Measurements from ENCODE around the gene EIF2A.
"Not testable (repeated sequence)": the region's sequence is repeated elsewhere in the genome, so short reads cannot be mapped to it uniquely, and the experiment has no call there.

EIF2A gene

DNA sequence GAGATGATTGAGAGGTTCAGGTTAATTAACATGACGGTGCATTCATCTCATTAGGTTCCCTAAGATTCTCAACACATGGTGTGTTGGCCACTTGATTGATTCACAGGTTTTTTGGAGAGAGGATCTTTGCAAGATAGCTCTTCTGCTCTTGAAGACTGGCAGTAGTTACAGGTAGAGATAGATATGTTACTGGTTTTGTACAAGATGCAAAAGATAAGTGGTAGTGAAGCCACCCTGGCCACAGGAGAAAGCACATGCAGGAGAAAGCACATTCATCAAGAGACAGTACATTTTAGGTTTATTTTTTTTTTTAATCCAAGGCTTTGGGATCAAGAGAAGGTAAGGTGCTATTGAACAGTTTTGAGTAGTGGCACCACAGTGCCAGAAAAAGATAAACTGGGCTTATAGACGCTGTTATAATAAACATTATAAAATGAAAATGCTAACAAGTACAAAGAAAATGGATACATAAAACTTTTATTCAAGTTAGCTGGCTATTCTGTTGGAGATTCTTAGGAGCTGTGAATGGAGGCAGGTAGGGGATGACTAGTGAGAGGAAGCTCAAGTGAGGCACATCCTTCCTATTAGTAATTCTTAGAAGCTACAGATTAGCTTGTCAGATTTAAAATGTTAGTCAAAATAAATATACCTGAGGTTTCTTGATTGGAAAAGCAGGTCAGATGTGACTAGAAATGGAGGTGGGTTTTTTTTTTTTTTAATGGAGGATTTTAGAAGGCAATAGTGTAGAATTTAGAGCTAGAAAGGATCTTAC, 67.3 kb downstream of the EIF2A start:
- intact Hi-C loops (cut with DNase I) = no loop called here
- DNase-seq = no peak

DNA sequence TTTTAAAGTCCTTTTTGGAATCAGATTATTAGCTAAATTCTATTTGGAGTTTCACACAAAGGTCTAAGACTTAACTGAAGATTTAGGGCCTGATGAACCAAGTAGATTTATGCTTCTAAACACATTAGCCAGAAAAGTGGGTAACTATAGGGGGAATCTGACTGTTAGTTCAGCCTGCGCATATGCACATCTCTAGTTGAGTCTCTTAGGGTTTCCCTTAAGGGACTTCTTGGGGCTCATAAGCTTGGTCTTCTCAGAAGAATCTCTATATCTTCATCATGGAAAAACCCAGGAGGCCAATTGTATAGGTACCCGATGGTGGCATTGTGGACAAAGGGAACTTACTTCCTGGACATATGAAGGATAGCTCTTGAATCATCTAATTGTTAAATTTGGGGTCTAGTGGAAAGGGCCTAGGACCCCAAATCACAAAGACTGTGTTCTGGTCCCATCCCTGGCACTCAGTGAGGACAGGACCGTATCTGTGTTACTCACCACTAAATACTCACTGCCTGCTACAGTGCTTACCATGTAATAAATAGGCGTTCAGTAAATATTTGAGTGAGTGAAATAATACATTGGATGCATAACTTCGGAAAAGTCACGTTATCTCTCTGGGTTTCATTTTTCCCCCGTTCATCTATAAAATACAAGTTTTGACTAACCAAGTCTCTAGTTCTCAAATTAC, 73.6 kb downstream of the EIF2A start:
- intact Hi-C loops (cut with DNase I) = no loop called here
- no peak for DNase-seq

DNA sequence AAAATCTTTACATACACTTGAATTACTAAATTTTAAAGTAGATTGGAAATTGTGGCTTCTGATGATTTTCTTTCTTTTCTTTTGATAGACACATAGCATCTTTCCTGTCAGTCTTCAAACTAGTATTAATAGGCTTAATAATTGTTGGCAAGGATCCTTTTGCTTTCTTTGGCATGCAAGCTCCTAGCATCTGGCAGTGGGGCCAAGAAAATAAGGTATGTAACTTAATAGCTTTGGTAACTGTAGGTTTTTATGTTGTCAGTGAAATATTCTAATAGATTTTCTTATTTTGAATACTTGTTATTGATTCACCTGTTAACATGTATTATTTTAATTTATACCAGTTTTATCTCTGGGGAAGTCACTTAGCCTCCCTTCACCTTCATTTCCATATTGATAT, 76.4 kb downstream of the EIF2A start:
- DNase-seq; intact Hi-C loops (cut with DNase I): not testable (repeated sequence)

DNA sequence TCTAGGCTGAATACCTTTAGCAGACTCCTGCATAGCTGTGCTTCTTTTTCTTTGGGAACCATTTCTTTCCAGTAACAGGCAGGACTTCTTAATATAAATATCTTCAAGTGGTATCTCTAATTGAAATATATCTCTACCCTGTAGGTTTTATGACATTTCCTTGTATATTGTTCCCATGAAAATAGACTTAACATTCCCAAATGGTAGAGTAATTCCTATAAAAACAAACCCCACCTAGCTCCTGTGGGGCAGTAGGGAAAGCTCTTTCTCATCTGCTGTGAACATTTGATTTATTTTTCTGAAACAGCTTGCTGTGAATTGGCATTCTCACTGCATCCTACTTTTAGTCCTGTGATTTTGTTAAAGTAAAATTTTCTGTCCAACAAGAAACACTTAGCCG, 77.4 kb downstream of the EIF2A start:
- no peak for DNase-seq
- intact Hi-C loops (cut with DNase I) = no loop called here

DNA sequence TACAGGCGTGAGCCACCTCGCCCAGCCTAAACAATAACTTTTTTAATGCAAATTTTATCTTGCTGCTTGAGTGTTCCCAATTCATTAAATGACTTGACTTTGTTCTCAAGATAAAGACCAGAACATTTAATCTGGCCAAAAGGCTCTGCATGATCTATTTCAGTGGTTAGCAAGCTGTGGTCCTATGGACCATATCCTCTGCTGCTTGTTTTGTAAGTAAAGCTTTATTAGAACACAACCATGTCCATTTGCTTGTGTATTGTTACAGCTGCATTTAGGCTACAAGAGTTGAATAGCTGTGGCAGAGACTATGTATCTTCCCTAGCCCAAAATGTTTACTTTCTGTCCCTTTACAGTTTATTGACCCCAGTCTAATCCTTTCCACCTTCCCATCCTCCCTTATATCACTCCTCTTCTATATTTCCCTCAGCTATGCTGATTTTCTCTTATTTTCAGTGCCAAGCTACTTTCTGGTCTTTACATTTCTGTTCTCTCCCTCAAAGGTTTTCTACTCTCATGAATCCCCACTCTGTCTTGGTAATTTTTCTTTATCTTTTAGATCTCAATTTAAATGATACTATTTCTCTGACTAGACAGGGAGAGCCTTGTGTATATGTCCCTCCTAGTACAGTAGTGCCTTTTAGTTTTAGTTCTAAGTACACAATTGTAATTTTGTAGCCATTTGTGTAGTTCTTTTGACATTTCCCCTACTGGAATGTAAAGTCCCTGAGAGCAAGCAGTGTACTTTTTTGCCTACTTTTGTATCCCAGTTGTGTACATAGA, 79.8 kb downstream of the EIF2A start:
- DNase-seq = no peak
- intact Hi-C loops (cut with DNase I) = no loop called here

DNA sequence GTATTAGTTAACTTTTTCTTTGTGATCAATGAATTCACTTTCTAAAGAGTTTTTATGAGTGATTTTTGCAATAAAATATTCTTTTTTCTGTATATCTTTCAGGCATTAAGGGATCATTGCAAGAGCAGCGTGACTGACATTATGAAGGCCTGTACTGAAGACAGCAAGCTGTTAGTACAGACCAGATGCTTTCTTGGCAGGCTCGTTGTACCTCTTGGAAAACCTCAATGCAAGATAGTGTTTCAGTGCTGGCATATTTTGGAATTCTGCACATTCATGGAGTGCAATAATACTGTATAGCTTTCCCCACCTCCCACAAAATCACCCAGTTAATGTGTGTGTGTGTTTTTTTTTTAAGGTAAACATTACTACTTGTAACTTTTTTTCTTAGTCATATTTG, 81.0 kb downstream of the EIF2A start:
- DNase-seq = no peak
- intact Hi-C loops (cut with DNase I) = no loop called here

DNA sequence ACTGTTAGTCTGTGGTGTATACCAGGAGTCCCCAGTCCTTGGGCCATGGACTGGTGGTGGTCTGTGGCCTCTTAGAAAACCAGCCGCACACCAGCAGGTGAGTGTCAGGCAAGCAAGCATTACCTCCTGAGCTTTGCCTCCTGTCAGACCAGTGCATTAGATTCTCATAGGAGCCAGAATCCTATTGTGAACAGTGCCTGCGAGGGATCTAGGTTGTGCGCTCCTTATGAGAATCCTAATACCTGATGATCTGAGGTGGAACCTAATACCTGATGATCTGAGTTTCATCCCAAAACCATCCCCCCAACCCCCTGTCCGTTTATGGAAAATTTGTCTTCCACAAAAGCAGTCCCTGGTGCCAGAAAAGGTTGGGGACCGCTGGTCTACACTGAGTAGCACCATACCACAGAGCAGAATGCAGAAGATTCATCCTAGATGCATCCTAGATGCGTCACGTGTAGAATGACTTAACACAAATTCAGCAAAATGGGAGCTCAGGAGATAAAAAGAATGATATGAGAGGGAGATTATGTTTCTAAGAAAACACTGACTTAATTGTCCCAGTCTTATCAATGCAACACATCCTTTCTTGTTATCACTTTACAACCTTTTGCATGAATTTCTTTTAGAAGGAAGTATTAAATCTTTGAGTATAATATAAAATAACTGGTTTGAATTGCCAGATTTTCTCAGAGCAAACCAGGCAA, 85.1 kb downstream of the EIF2A start:
- intact Hi-C loops (cut with DNase I) = no loop called here
- no peak for DNase-seq

DNA sequence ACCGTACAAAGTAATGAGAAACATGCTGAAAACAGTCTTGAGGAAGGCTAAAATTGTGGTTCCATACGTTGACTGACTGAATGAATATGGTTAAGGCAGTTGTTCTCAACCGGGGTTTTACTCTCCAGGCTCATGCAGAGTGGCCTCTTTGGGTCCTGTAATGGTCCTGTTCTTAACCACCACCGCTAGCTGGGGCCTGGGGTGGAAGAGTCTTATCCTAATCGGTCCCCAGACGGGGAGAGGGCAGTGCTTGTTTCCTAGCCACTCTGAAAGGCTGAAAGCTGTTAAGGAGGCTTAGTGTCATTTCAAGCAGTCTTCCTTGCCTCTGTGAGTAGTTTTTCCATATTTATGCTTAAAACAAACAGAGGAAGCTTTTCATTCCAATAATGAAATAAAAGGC, 88.5 kb downstream of the EIF2A start:
- intact Hi-C loops (cut with DNase I) = no loop called here
- DNase-seq = peak in 1 of 42 donors; percentile 6

DNA sequence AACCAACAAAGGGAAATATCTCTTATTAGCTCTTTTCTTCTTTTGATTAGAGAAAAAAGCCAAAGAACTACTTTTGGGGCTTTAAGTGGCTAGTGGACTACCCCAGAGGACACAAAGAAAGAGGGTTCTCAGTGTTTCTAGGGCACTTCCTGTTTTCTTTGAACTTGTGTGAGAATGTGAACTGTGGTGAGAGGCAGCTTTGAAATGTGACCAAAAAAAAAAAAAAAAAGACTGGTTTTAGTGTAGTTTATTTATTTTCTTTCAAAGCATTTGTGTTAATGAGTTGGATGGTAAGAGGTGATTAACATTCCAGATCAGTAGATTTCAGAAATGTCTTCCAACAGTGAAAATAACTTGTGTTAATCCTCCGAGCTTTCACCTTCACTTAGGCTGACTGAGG, 88.9 kb downstream of the EIF2A start:
- no peak for DNase-seq
- intact Hi-C loops (cut with DNase I) = no loop called here

All from head of caudate nucleus (tissue), 42 donors.